GM21786 (cell line): ENCODE data around the gene HMG20A.
A peak's percentile ranks its signal among the peaks of the same experiment; 100 is the strongest.

ENCODE experiments used
- ATAC-seq: cut with Tn5 transposase; IDR thresholded peaks from one replicate; pipeline ENCODE4 v1.9.1; 2021; ENCODE audit not compliant: unreplicated experiment

Gene HMG20A

GRCh38 chr15:77420610-77421369 is at the start of gene HMG20A:
Gene HMG20A (plus strand): TSS chr15:77420888. CDS start chr15:77458408, 37,520 bp downstream.
- peak; percentile 27 for ATAC-seq

GRCh38 chr15:77371850-77372563 is 48.7 kb upstream of the HMG20A start:
- ATAC-seq, result no peak

GRCh38 chr15:77373441-77373840 is 47.2 kb upstream of the HMG20A start:
- ATAC-seq, result no peak

- no peak for ATAC-seq
These were observed 45.6 kb upstream of the HMG20A start for GRCh38 chr15:77375133-77375532.

GRCh38 chr15:77376770-77377169 is 43.9 kb upstream of the HMG20A start:
- ATAC-seq, result no peak

- ATAC-seq, result no peak
These were observed 40.7 kb upstream of the HMG20A start for GRCh38 chr15:77380033-77380432.

GRCh38 chr15:77384086-77384485 is 36.6 kb upstream of the HMG20A start:
- ATAC-seq, result no peak

- no peak for ATAC-seq
These were observed 35.9 kb upstream of the HMG20A start for GRCh38 chr15:77384589-77385359.

GRCh38 chr15:77386626-77387025 is 34.1 kb upstream of the HMG20A start:
- ATAC-seq, result no peak

- ATAC-seq, result no peak
These were observed 33.2 kb upstream of the HMG20A start for GRCh38 chr15:77387365-77388105.

GRCh38 chr15:77391372-77391951 is 29.2 kb upstream of the HMG20A start:
- no peak for ATAC-seq

GRCh38 chr15:77392762-77393470 is 27.8 kb upstream of the HMG20A start:
- ATAC-seq, result no peak

GRCh38 chr15:77393471-77393840 is 27.2 kb upstream of the HMG20A start:
- no peak for ATAC-seq

- no peak for ATAC-seq
These were observed 25.5 kb upstream of the HMG20A start for GRCh38 chr15:77395013-77395774.

GRCh38 chr15:77396692-77397091 is 24.0 kb upstream of the HMG20A start:
- ATAC-seq, result no peak

GRCh38 chr15:77398927-77399326 is 21.8 kb upstream of the HMG20A start:
- no peak for ATAC-seq

GRCh38 chr15:77400258-77400657 is 20.4 kb upstream of the HMG20A start:
- no peak for ATAC-seq

- ATAC-seq, result no peak
These were observed 17.8 kb upstream of the HMG20A start for GRCh38 chr15:77402740-77403379.
